Epidermal melanocyte (primary cell): Measurements from ENCODE around the gene RAB7B.

ENCODE experiments used
- DNase-seq: peaks from one replicate; pipeline ENCODE4 v3.0.0; 2011; ENCODE audit warnings: low spot score; ENCODE audit not compliant: insufficient read length

The RAB7B gene

GRCh38 chr1:205973377-205974232, 29.6 kb downstream of the RAB7B start:
- no peak for DNase-seq

DNA sequence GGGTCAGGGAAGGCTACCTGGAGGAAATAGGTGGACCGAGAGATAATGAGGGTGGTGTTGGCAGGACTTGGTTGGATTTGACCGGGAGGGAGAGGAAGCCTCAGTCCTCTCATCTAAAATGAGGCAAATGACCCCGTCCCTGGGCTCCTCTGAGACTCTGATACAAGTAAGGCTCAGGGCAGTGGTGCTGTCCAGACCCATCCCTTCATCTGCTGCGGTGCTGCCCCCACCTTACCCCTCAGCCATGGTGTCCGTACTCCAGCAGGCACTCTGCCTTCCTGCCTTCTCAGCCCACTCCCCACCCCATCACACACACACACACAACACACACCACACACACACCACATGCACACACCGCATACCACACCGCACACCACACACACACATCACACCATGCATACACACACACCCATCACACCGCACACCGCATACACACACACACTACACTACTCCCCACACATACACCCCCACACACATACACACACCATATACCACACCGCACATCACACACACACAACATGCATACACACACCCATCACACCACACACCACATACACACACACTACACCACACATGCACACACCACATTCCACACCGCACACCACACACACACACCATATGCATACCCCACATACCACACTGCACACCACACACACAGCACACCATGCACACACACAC, 30.6 kb downstream of the RAB7B start:
- DNase-seq: no peak

DNA sequence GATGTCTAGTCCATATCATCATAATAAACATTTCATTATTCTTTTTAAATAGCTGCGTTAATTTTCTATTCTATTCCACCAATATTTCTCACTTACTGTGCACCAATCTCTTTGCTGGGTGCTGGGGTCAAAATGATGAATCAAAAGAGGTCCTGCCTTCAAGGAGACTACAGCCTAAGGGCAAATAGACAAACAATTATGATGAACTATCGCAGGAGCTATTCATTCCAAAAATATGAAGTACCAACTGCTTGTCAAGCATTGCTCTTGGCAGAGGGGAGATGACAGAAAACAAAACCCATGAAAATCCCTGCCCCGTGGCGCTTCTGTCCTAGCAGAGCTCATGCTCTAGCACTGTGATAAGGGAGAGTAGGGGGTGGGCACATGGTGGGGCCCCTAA, 31.1 kb downstream of the RAB7B start:
- no peak for DNase-seq

GRCh38 chr1:205971082-205971481, 32.1 kb downstream of the RAB7B start:
- DNase-seq: no peak

DNA sequence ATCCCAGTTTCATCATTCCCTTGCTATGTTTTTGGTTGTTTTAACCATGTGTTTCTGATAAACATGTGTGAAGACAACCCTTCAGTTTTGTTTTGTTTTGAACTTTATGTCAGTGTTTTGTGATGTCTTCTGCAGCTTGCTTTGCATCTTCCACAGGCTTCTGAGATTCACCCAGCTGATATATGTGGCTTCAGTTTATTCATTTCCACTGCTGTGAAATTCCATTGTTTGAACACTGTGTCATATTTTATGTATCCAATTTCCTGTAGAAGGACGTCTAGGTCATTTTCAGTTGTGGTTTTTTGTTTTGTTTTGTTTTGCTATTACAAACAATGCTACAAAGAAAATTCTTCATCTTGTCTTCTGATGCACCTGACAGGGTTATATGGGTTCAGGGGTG, 32.7 kb downstream of the RAB7B start:
- no peak for DNase-seq

DNA sequence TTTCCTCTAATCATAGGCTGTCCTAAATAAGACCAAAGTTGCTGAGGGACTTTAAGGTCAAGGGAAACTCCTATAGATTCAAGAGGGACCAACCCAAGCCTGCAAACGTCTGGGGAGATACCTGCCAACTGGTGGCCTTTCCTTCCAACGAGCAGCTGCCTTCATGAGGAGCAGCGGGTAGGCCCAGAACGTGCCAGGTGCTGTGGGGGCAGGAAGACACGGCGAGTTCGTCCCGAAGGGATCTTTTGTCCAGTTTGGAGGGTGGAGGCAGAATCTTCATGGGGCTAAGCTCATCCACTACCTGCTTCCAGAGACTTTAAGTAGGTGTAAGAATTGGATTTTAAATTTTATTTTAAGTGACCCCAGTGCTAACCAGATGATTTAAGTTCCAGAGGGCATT, 34.0 kb downstream of the RAB7B start:
- no peak for DNase-seq

GRCh38 chr1:205967554-205968335, 35.5 kb downstream of the RAB7B start:
- no peak for DNase-seq

GRCh38 chr1:205965036-205965884, 37.9 kb downstream of the RAB7B start:
- no peak for DNase-seq

GRCh38 chr1:205963352-205964155, 39.6 kb downstream of the RAB7B start:
- no peak for DNase-seq

GRCh38 chr1:205962821-205963221, 40.4 kb downstream of the RAB7B start:
- no peak for DNase-seq

DNA sequence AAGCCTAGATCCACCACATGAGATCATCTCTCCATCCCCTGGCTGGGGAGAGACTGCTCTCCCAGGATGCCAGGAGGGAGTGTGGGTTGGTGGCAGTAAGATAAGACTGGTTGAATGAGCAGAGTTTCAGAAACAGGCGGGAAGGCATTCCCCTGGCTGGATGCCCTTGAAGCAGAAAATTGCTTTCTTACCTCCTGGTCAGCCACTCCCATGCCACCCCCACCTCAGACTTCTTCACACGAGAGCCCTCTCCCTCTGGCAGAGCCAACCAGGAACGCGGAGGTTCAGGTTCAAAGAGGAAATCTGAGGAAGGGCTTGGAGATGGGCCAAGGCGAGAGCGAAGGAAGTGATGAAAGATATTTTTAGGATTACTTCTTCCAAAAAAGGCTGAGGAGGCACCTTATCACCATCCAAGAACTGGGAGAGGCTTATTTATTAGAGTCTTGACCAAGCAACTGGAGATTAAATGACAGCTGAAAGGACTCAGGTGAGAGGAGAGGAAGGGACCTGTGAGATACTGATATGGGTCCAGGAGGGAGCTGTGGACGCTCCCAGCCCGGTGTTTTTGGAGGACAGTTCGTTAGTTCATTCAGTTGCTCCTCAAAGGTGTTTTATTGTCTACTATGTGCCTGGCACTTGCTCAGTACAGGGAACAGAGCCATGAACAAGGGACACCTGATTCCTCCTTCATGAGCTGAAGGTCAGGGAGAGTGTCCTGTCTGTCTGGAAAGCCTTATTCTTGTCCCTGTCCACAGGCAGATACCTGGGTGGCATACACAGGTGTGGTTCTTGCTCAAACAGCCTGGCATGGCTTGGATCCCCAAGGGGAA, 41.0 kb downstream of the RAB7B start:
- no peak for DNase-seq

GRCh38 chr1:205961405-205961804, 41.8 kb downstream of the RAB7B start:
- no peak for DNase-seq

GRCh38 chr1:205959789-205960188, 43.4 kb downstream of the RAB7B start:
- no peak for DNase-seq

GRCh38 chr1:205955499-205955898, 47.7 kb downstream of the RAB7B start:
- DNase-seq: no peak

GRCh38 chr1:205954819-205955404, 48.3 kb downstream of the RAB7B start:
- no peak for DNase-seq

DNA sequence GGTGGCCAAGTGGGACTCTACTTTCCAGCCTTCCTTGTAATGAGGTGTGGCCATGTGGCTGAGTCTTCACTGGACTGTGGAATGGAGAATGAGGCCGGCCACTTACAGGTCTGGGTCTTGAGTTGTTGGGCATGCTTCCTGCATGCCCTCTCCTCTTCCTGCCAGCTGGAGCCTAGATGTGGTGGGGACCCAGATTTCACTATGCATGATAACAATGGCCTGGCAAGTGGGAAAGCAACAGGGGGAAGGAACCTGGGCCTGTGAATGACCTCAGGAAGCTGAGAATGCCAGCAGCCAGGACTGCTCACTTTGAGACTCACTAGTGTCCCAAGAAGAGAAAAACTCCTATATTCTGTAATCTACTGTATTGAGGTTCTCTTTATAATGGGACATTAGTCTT, 51.4 kb downstream of the RAB7B start:
- no peak for DNase-seq

- no peak for DNase-seq
Measured at GRCh38 chr1:205950826-205951549, 52.2 kb downstream of the RAB7B start.

- no peak for DNase-seq
Measured at GRCh38 chr1:205950280-205950679, 52.9 kb downstream of the RAB7B start.
